ENCODE results near the gene GSN.

Gene GSN

GRCh38 chr9:121246821-121247561, 21.0 kb upstream of the GSN start:
- peak; percentile 83 for DNase-seq

GRCh38 chr9:121249563-121249962, 18.4 kb upstream of the GSN start:
- DNase-seq: peak; percentile 92

GRCh38 chr9:121252104-121252851, 15.7 kb upstream of the GSN start:
- DNase-seq: peak; percentile 54

GRCh38 chr9:121253162-121253561, 14.8 kb upstream of the GSN start:
- no peak for DNase-seq

GRCh38 chr9:121253821-121254501, 14.0 kb upstream of the GSN start:
- peak; percentile 42 for DNase-seq

- DNase-seq: no peak
These were observed 8.5 kb upstream of the GSN start for GRCh38 chr9:121259498-121259897.

- no peak for DNase-seq
These were observed 8.0 kb upstream of the GSN start for GRCh38 chr9:121259935-121260334.

GRCh38 chr9:121260457-121261106, 7.4 kb upstream of the GSN start:
- no peak for DNase-seq

GRCh38 chr9:121261107-121261460, 6.9 kb upstream of the GSN start:
- no peak for DNase-seq

- peak; percentile 58 for DNase-seq
These were observed 6.2 kb upstream of the GSN start for GRCh38 chr9:121261755-121262154.

- no peak for DNase-seq
These were observed 5.5 kb upstream of the GSN start for GRCh38 chr9:121262423-121262822.

GRCh38 chr9:121262953-121263352, 5.0 kb upstream of the GSN start:
- DNase-seq: no peak

- DNase-seq: no peak
These were observed 1.6 kb upstream of the GSN start for GRCh38 chr9:121266356-121266755.

GRCh38 chr9:121266906-121267650, 884 bp upstream of the GSN start:
- DNase-seq: no peak

- no peak for DNase-seq
These were observed 562 bp downstream of the GSN start for GRCh38 chr9:121268598-121268850.

- peak; percentile 72 for DNase-seq
These were observed 1.1 kb downstream of the GSN start for GRCh38 chr9:121268851-121269641.

GRCh38 chr9:121269642-121270254, 1.8 kb downstream of the GSN start:
- DNase-seq: no peak

GRCh38 chr9:121271368-121272341, 3.7 kb downstream of the GSN start:
- DNase-seq: peak; percentile 86

GRCh38 chr9:121272401-121272948, 4.5 kb downstream of the GSN start:
- no peak for DNase-seq
